SK-N-SH (cell line): ENCODE data around the gene CANX. TPM values are rescaled to one million over a fixed set of nuclear protein-coding genes. Genes with fewer than 3 reads are reported as not detected.

Experiments
- CTCF ChIA-PET: fragments of 300-600, 350-600 bp; formaldehyde crosslinking; extraction: SDS; loops from one replicate; lab custom pipeline; 2021; lab: Yijun Ruan, JAX
- POLR2A ChIA-PET: fragments of 350-600 bp; sonication (Branson Sonifier 250); formaldehyde crosslinking; extraction: SDS; loops from one replicate; lab custom pipeline; 2020; ENCODE audit warnings: antibody characterized with exemption, inconsistent platforms; lab: Yijun Ruan, JAX
- DNase-seq: peaks from one replicate; pipeline ENCODE4 v3.0.0; 2012
- H2AFZ ChIP-seq: fragments of 200-600 bp; sonication (generic); 2 replicates; pipeline ENCODE4 v1.8.1; 2016; ENCODE audit warnings: antibody characterized with exemption, mild to moderate bottlenecking, low read depth
- H3F3A ChIP-seq: fragments of 200-600 bp; sonication (generic); replicated peaks from 2 replicates; pipeline ENCODE3; 2016; ENCODE audit warnings: antibody characterized with exemption, mild to moderate bottlenecking; ENCODE audit not compliant: insufficient read depth
- H3K27ac ChIP-seq, 2 experiments: fragments of 200-500 bp in 1 of 2; fragments of 200-600 bp in 1 of 2; sonication (Bioruptor generic) in 1 of 2; sonication (generic), shearing (Covaris generic) in 1 of 2; 2 replicates each; pipeline versions ENCODE4 v1.5.1 to v1.6.1; 2014 to 2016; ENCODE audit warnings: low read depth in 2 of 2, inconsistent platforms in 1 of 2, low read length in 1 of 2, mild to moderate bottlenecking in 1 of 2, mixed read lengths in 1 of 2
- H3K27me3 ChIP-seq: fragments of 200-600 bp; sonication (generic), shearing (Covaris generic); 2 replicates; pipeline ENCODE4 v1.6.1; 2016; ENCODE audit warnings: mixed run types; ENCODE audit not compliant: insufficient read depth
- H3K36me3 ChIP-seq, 2 experiments: fragments of 200-500 bp in 1 of 2; fragments of 200-600 bp in 1 of 2; sonication (Bioruptor generic) in 1 of 2; sonication (generic) in 1 of 2; replicated peaks in 1 of 2; 2 replicates each; pipeline versions ENCODE3 to v1.5.1; 2014 to 2016; ENCODE audit warnings: low read length in 1 of 2, mild to moderate bottlenecking in 1 of 2; ENCODE audit not compliant: insufficient read depth in 2 of 2, control insufficient read depth in 1 of 2
- H3K4me1 ChIP-seq, 2 experiments: fragments of 200-500 bp in 1 of 2; fragments of 200-600 bp in 1 of 2; sonication (Bioruptor generic) in 1 of 2; sonication (generic), shearing (Covaris generic) in 1 of 2; 2 replicates each; pipeline versions ENCODE4 v1.5.1 to v1.6.1; 2014 to 2016; ENCODE audit warnings: low read depth in 1 of 2, low read length in 1 of 2, mixed run types in 1 of 2; ENCODE audit not compliant: insufficient read depth in 2 of 2, control insufficient read depth in 1 of 2
- H3K4me2 ChIP-seq: fragments of 200-600 bp; sonication (generic), shearing (Covaris generic); 2 replicates; pipeline ENCODE4 v1.6.1; 2017; ENCODE audit warnings: mixed run types
- H3K4me3 ChIP-seq, 2 experiments: fragments of 200-500 bp in 1 of 2; fragments of 200-600 bp in 1 of 2; sonication (Bioruptor generic) in 1 of 2; sonication (generic), shearing (Covaris generic) in 1 of 2; 2 replicates each; pipeline versions ENCODE4 v1.5.1 to v1.8.1; 2014 to 2016; ENCODE audit warnings: low read depth in 2 of 2, inconsistent platforms in 1 of 2, low read length in 1 of 2, mild to moderate bottlenecking in 1 of 2, mixed read lengths in 1 of 2, moderate library complexity in 1 of 2
- H3K79me2 ChIP-seq: fragments of 200-600 bp; sonication (generic); 2 replicates; pipeline ENCODE4 v1.8.1; 2017; ENCODE audit warnings: mild to moderate bottlenecking; ENCODE audit not compliant: insufficient read depth
- H3K9ac ChIP-seq: fragments of 200-600 bp; sonication (generic); 2 replicates; pipeline ENCODE4 v1.6.1; 2017; ENCODE audit warnings: mixed run types
- H3K9me2 ChIP-seq: fragments of 200-600 bp; sonication (generic); 2 replicates; pipeline ENCODE4 v1.6.1; 2017; ENCODE audit warnings: mixed run types
- H3K9me3 ChIP-seq: fragments of 200-600 bp; sonication (generic); 2 replicates; pipeline ENCODE4 v1.6.1; 2017; ENCODE audit warnings: mixed run types, mild to moderate bottlenecking, moderate library complexity
- H4K20me1 ChIP-seq: fragments of 200-600 bp; sonication (generic); 2 replicates; pipeline ENCODE4 v1.6.1; 2017; ENCODE audit warnings: mild to moderate bottlenecking, mixed run types; ENCODE audit not compliant: insufficient read depth
- FOSL2 ChIP-seq: IDR thresholded peaks from 2 replicates; pipeline ENCODE4 v1.4.0; 2012; ENCODE audit warnings: low read depth, mild to moderate bottlenecking, moderate library complexity, borderline replicate concordance
- FOXJ3 ChIP-seq: sonication (generic); formaldehyde crosslinking; IDR thresholded peaks from 2 replicates; pipeline ENCODE4 v1.5.1; 2020; ENCODE audit warnings: mild to moderate bottlenecking, missing genetic modification reagents
- JUND ChIP-seq: IDR thresholded peaks from 2 replicates; pipeline ENCODE4 v1.4.0; 2012
- MAX ChIP-seq: IDR thresholded peaks from 2 replicates; pipeline ENCODE4 v1.4.0; 2012; ENCODE audit warnings: low read depth
- NRF1 ChIP-seq: IDR thresholded peaks from 2 replicates; pipeline ENCODE4 v1.6.1; 2012; ENCODE audit warnings: low read depth, mild to moderate bottlenecking, low read length
- PBX3 ChIP-seq: IDR thresholded peaks from 2 replicates; pipeline ENCODE4; 2012
- POLR2AphosphoS5 ChIP-seq: IDR thresholded peaks from 2 replicates; pipeline ENCODE4 v1.6.1; 2012; ENCODE audit warnings: low read depth, low read length
- RAD21 ChIP-seq: IDR thresholded peaks from 2 replicates; pipeline ENCODE4 v1.6.1; 2012; ENCODE audit warnings: mild to moderate bottlenecking, low read length
- RCOR1 ChIP-seq: fragments of 150-350 bp; IDR thresholded peaks from 2 replicates; pipeline ENCODE4 v1.6.1; 2017; ENCODE audit warnings: antibody characterized with exemption, low read length
- RXRA ChIP-seq: IDR thresholded peaks from 2 replicates; pipeline ENCODE4 v1.4.0; 2012; ENCODE audit warnings: low read depth, mild to moderate bottlenecking, borderline replicate concordance
- SIN3A ChIP-seq: IDR thresholded peaks from 2 replicates; pipeline ENCODE4 v1.6.1; 2012; ENCODE audit warnings: low read depth, mild to moderate bottlenecking, low read length, moderate library complexity, borderline replicate concordance
- SMC3 ChIP-seq: IDR thresholded peaks from 2 replicates; pipeline ENCODE4 v1.6.1; 2012; ENCODE audit warnings: low read depth, low read length, improper control_type of control experiment
- WGBS: methylation state at CpG from one replicate; pipeline ENCODE4 v1.1.6; 2017; ENCODE audit warnings: low lambda C conversion rate; 5-methylcytosine and 5-hydroxymethylcytosine counted together
- polyA plus RNA-seq, 3 experiments: library from polyadenylated mRNA; depleted of rRNA; stranded (reverse); fragments of >200 nt; gene quantifications; 2 replicates each; pipeline ENCODE4 v1.2.3, GENCODE V29; 2012

Gene CANX
- polyA plus RNA-seq, 1 of the 3 experiments (the other 2 are of a cell fraction), result 215 TPM

GRCh38 chr5:179766021-179766725 lies 67.4 kb downstream of the CANX start:
- Histone ChIP-seq H3F3A (peaks cover 44% of the 10 kb centered on the region), H3K9me3 (no peaks in the 10 kb centered on the region), H3K9ac (peak overlapping the region; percentile 47; the same call in 1 of the 2 replicates), H3K4me3 (peak overlapping the region in 1 of 2 experiments; percentile 46; a peak in 1 of 4 replicates), H4K20me1 (peaks cover 23% of the 10 kb centered on the region), H3K27me3 (no peaks in the 10 kb centered on the region), H3K79me2 (peaks cover 74% of the 10 kb centered on the region), H2AFZ (no peak overlapping the region), H3K4me1 (peaks cover 38 to 50% of the 10 kb centered on the region in 2 experiments), H3K9me2 (no peaks in the 10 kb centered on the region), H3K4me2 (peak overlapping the region; percentile 72), H3K27ac (peak overlapping the region; percentile 71 to 88), H3K36me3 (peaks cover 25 to 32% of the 10 kb centered on the region in 2 experiments)
- peak; percentile 43 for DNase-seq
- TF ChIP-seq FOSL2 (peak; percentile 33; the same call in 1 of the 2 replicates), MAX (peak; percentile 57), RAD21 (no peak)
- ChIA-PET CTCF (interaction anchor here (0.7 to 2.3 kb wide), 5 partner anchors 10 to 1934 kb away, joined by 3 to 7 read pairs (median 6); no protein-coding TSS in a partner anchor), POLR2A (interaction anchor here (1.2 kb wide), 1 partner anchor 14 kb away, joined by 4 read pairs; no protein-coding TSS in a partner anchor)
- 52% methylated on average over 7 of the region's 20 CpGs for WGBS

DNA sequence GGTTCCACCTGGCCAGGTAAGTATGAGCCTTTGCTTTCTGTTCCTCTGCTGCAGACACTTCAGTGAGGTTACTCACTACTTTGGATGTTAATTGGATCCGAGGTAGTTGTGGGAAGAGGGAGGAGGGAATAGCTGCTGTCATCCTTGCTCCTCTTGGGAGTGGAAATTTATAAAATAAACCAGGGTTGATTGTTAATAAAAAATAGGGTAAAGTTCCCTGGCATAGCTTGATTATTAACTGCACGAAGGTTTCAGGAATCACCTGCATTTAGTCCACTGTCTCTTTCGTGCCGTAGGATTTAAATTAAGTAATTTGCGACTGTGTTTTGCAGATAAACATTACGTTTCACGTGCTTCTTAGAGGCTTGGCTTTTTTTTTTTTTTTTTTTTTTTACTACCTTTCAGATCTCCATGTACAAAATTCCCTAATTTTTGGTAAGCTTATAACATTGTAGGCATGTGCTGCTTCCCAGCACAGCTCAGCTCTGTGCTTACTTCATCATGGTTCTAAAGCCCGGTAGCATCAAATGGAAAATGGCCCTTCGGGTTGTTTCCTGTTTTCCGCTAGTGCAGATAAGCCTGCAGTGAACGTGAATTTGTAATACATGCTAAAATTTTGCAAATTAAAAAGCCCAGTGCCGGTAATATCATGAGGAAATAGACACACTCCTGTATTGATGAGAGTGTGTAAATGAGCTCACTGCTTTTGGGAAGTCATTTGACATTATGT lies 68.1 kb downstream of the CANX start:
- 78% methylated on average over 12 of the region's 12 CpGs for WGBS
- CTCF ChIA-PET, result interaction anchor here (0.9 to 2.3 kb wide), 6 partner anchors 11 to 30 kb away, joined by 3 to 7 read pairs (median 4); partner anchors contain the start of gene LTC4S
- POLR2A ChIA-PET, result interaction anchor here (1.2 kb wide), 1 partner anchor 13 kb away, joined by 4 read pairs; no protein-coding TSS in a partner anchor
- DNase-seq, result no peak
- Histone ChIP-seq H3K4me2 (peak overlapping the region; percentile 72), H2AFZ (no peak overlapping the region), H3F3A (peaks cover 37% of the 10 kb centered on the region), H3K36me3 (peaks cover 32 to 39% of the 10 kb centered on the region in 2 experiments), H3K27ac (peak overlapping the region; percentile 71 to 88), H3K4me1 (peaks cover 34 to 48% of the 10 kb centered on the region in 2 experiments), H3K9ac (peak overlapping the region; percentile 47; the same call in 1 of the 2 replicates), H3K9me3 (no peaks in the 10 kb centered on the region), H4K20me1 (peaks cover 16% of the 10 kb centered on the region), H3K4me3 (peak overlapping the region in 1 of 2 experiments; percentile 46; a peak in 1 of 4 replicates), H3K9me2 (no peaks in the 10 kb centered on the region), H3K79me2 (peaks cover 74% of the 10 kb centered on the region), H3K27me3 (no peaks in the 10 kb centered on the region)
- TF ChIP-seq RAD21 (no peak), RCOR1 (no peak)

- Histone ChIP-seq H3K27me3 (no peaks in the 10 kb centered on the region), H3K9me2 (no peaks in the 10 kb centered on the region), H3K9me3 (no peaks in the 10 kb centered on the region), H3K4me3 (no peak overlapping the region), H3K4me2 (peak overlapping the region; percentile 72; the same call in 1 of the 2 replicates), H4K20me1 (peaks cover 9% of the 10 kb centered on the region; the same call in 1 of the 2 replicates), H3K36me3 (peaks cover 35 to 44% of the 10 kb centered on the region in 2 experiments), H3K9ac (no peak overlapping the region), H3K79me2 (peaks cover 76% of the 10 kb centered on the region), H2AFZ (no peak overlapping the region)
- no peak for DNase-seq
- CTCF ChIA-PET, result interaction anchor here (0.9 to 2.3 kb wide), 11 partner anchors 10 to 120 kb away, joined by 3 to 7 read pairs (median 3); partner anchors contain the start of gene LTC4S
- 94% methylated on average over 9 of the region's 9 CpGs for WGBS
- TF ChIP-seq POLR2AphosphoS5, result no peak
- TF ChIP-seq SIN3A, result no peak
- no peak for TF ChIP-seq JUND
- TF ChIP-seq FOSL2, result no peak
- TF ChIP-seq NRF1, result no peak
- TF ChIP-seq FOXJ3, result no peak
- no peak for TF ChIP-seq SMC3
- TF ChIP-seq MAX, result no peak
- TF ChIP-seq RXRA, result no peak
- TF ChIP-seq PBX3, result no peak
- TF ChIP-seq, all 33 proteins: peak for 0
- peaks cover 30% of the 10 kb centered on the region for H3F3A ChIP-seq
- POLR2A ChIA-PET, result no interaction called here
- H3K4me1 ChIP-seq, result peaks cover 27 to 41% of the 10 kb centered on the region in 2 experiments
- H3K27ac ChIP-seq, result no peak overlapping the region; a peak in 1 of 4 replicates
These were observed 68.8 kb downstream of the CANX start for GRCh38 chr5:179767496-179768100.
